ENCODE results near the gene VPS29.
"Not testable (repeated sequence)": the region's sequence is repeated elsewhere in the genome, so short reads cannot be mapped to it uniquely, and the experiment has no call there.

Gene VPS29

GRCh38 chr12:110520876-110521712 lies 19.2 kb upstream of the VPS29 start:
- not testable (repeated sequence) for DNase-seq (ENCODE audit: low spot score)

- not testable (repeated sequence) for DNase-seq (ENCODE audit: low spot score)
These were observed 16.1 kb upstream of the VPS29 start for GRCh38 chr12:110518014-110518413.

GRCh38 chr12:110516995-110517394 lies 15.1 kb upstream of the VPS29 start:
- no peak for DNase-seq (ENCODE audit: low spot score)

- no peak for DNase-seq (ENCODE audit: low spot score)
These were observed 12.5 kb upstream of the VPS29 start for GRCh38 chr12:110514363-110514762.

- no peak for DNase-seq (ENCODE audit: low spot score)
These were observed 11.9 kb upstream of the VPS29 start for GRCh38 chr12:110513842-110514241.

- DNase-seq (ENCODE audit: low spot score): no peak
These were observed 6.2 kb upstream of the VPS29 start for GRCh38 chr12:110508071-110508586.

- DNase-seq (ENCODE audit: low spot score): no peak
These were observed 3.4 kb upstream of the VPS29 start for GRCh38 chr12:110505332-110505731.

- DNase-seq (ENCODE audit: low spot score): no peak
These were observed 1.5 kb upstream of the VPS29 start for GRCh38 chr12:110503432-110503831.

GRCh38 chr12:110501399-110501751 lies 536 bp downstream of the VPS29 start:
- DNase-seq (ENCODE audit: low spot score): peak; percentile 43

GRCh38 chr12:110498984-110499706 lies 2.8 kb downstream of the VPS29 start:
- DNase-seq (ENCODE audit: low spot score): no peak

GRCh38 chr12:110475426-110475825 lies 26.5 kb downstream of the VPS29 start:
- DNase-seq (ENCODE audit: low spot score): no peak

- peak; percentile 98 for DNase-seq (ENCODE audit: low spot score)
These were observed 33.5 kb downstream of the VPS29 start, which contains the start of the genes FAM216A and GPN3 for GRCh38 chr12:110468214-110469048. TSS of gene FAM216A (plus strand) at chr12:110468845. CDS start at chr12:110468876, 31 bp downstream. TSS of gene GPN3 (minus strand) at chr12:110468257. CDS start at chr12:110468203, 54 bp downstream.

- DNase-seq (ENCODE audit: low spot score): no peak
These were observed 34.1 kb downstream of the VPS29 start for GRCh38 chr12:110467847-110468213.

- no peak for DNase-seq (ENCODE audit: low spot score)
These were observed 35.1 kb downstream of the VPS29 start for GRCh38 chr12:110466791-110467190.

GRCh38 chr12:110465765-110466164 lies 36.1 kb downstream of the VPS29 start:
- not testable (repeated sequence) for DNase-seq (ENCODE audit: low spot score)

GRCh38 chr12:110465024-110465423 lies 36.9 kb downstream of the VPS29 start:
- no peak for DNase-seq (ENCODE audit: low spot score)

GRCh38 chr12:110461189-110461588 lies 40.7 kb downstream of the VPS29 start:
- DNase-seq (ENCODE audit: low spot score): not testable (repeated sequence)

- DNase-seq (ENCODE audit: low spot score): no peak
These were observed 43.2 kb downstream of the VPS29 start for GRCh38 chr12:110458756-110459155.

- DNase-seq (ENCODE audit: low spot score): no peak
These were observed 48.2 kb downstream of the VPS29 start for GRCh38 chr12:110453569-110454296.

- DNase-seq (ENCODE audit: low spot score): no peak
These were observed 50.6 kb downstream of the VPS29 start for GRCh38 chr12:110451263-110451662.

GRCh38 chr12:110449799-110450497 lies 52.0 kb downstream of the VPS29 start, which contains the start of gene ARPC3:
TSS of gene ARPC3 (minus strand) at chr12:110450337. CDS start at chr12:110450260, 77 bp downstream.
- DNase-seq (ENCODE audit: low spot score): peak; percentile 95
